Fibroblast of lung (primary cell): Measurements from ENCODE around the gene SLC7A6OS.

Experiments
- CTCF ChIP-seq, 2 donors: IDR thresholded peaks in 1 of 2; conservative IDR thresholded peaks in 1 of 2; 1 replicate in 1 of 2; 2 replicates in 1 of 2; pipeline ENCODE4 v1.5.1; 2011 to 2012; ENCODE audit warnings: low read length in 2 of 2, control low read depth in 1 of 2, inconsistent platforms in 1 of 2, low read depth in 1 of 2, mild to moderate bottlenecking in 1 of 2
- EZH2 ChIP-seq: IDR thresholded peaks from 2 replicates; pipeline ENCODE4 v1.5.1; 2012; ENCODE audit warnings: low read length, control low read depth, mild to moderate bottlenecking; ENCODE audit errors: missing control alignments

- TF ChIP-seq CTCF (conservative IDR thresholded peaks at IDR 0.05 in 1 of 2, IDR thresholded peaks at IDR 0.05 in 1 of 2; ENCODE audit: low read depth in 1 of 2, low read length in 2 of 2), result no peak
- TF ChIP-seq EZH2, result no peak
These were observed 36.3 kb downstream of the SLC7A6OS start for GRCh38 chr16:68274441-68274840.
